BJ (cell line): ENCODE results near the gene STARD7. TPM values are rescaled to one million over a fixed set of nuclear protein-coding genes. Genes with fewer than 3 reads are reported as not detected.

ENCODE experiments used
- CTCF ChIA-PET: fragments of 350-600 bp; formaldehyde crosslinking; extraction: SDS; loops from one replicate; lab custom pipeline; 2021; ENCODE audit warnings: antibody characterized with exemption, inconsistent platforms; lab: Yijun Ruan, JAX
- POLR2A ChIA-PET: fragments of 300-600 bp; sonication (Branson Sonifier 250); formaldehyde crosslinking; extraction: SDS; loops from one replicate; lab custom pipeline; 2021; ENCODE audit warnings: antibody characterized with exemption; lab: Charles Lee
- DNase-seq: peaks from one replicate; pipeline ENCODE4 v3.0.0-alpha.2; 2011; ENCODE audit warnings: low read depth
- H3K27me3 ChIP-seq: 2 replicates; pipeline ENCODE4 v1.6.0; 2011; ENCODE audit warnings: low read length; ENCODE audit not compliant: control insufficient read depth, insufficient read depth
- H3K36me3 ChIP-seq: 2 replicates; pipeline ENCODE4 v1.5.1; 2011; ENCODE audit warnings: low read length; ENCODE audit not compliant: control insufficient read depth, insufficient read depth
- H3K4me3 ChIP-seq: 2 replicates; pipeline ENCODE4 v1.5.1; 2011; ENCODE audit warnings: low read depth, mild to moderate bottlenecking, control low read depth, low read length
- polyA plus RNA-seq: library from polyadenylated mRNA; depleted of rRNA; stranded (reverse); fragments of >200 nt; gene quantifications from 2 replicates; pipeline ENCODE4 v1.2.3, GENCODE V29; 2011
- TF ChIP-seq, protein P1 (sequence below): IDR thresholded peaks from 2 replicates; pipeline ENCODE4 v1.5.1; 2011; ENCODE audit warnings: low read depth, mild to moderate bottlenecking, control low read depth, inconsistent platforms, low read length, moderate library complexity; ENCODE audit not compliant: insufficient read depth

STARD7 gene
- polyA plus RNA-seq, 1 experiment = 56.1 TPM

DNA sequence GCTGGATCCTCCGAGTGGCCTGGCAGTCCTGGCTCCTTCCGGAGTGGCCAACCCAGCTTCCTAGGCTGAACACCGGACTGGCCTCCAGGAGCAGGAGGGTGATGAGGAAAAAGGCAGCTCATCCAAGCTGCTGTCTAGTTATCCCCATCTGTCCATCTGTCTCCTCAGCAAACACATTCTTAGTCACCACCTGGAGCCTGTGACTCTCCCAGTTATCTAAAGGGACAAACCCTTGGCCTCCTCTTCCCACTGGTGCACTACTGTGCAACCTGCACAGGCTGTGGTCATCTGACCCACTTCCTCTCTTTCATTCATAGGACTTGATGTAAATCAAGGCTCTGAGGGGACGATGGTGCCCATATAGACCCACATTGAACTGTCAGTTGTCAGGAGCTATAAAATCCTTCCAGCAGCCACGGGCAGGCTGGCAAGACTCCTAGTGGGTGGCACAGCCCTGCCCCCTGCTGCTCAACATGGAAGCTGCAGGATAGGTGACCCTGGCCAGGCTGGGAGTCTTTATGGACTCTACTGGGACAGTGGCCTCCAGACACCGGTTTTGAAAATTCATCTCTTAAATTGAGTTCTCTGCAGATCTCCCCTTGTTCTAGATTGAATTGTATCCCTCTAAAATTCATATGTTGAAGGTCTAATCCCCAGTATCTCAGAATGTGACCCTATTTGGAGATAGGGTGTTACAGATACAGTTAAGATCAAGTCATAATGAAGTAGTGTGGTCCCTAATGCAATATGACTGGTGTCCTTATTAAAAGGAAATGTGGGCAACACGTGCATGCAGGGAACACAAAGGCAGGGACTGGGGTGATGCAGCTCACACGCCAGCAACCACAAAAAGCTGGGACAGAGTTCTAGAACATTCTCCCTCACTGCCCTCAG, 34.1 kb downstream of the STARD7 start:
- Histone ChIP-seq H3K4me3 (no peak overlapping the region), H3K36me3 (no peaks in the 10 kb centered on the region), H3K27me3 (no peaks in the 10 kb centered on the region)
- DNase-seq = no peak
- CTCF ChIA-PET = interaction anchor here (0.8 to 4.3 kb wide), 32 partner anchors 9 to 490 kb away, joined by 3 to 121 read pairs (median 4); partner anchors contain the start of genes ASTL and STARD7
- POLR2A ChIA-PET = no interaction called here
- TF ChIP-seq, protein P1, sequence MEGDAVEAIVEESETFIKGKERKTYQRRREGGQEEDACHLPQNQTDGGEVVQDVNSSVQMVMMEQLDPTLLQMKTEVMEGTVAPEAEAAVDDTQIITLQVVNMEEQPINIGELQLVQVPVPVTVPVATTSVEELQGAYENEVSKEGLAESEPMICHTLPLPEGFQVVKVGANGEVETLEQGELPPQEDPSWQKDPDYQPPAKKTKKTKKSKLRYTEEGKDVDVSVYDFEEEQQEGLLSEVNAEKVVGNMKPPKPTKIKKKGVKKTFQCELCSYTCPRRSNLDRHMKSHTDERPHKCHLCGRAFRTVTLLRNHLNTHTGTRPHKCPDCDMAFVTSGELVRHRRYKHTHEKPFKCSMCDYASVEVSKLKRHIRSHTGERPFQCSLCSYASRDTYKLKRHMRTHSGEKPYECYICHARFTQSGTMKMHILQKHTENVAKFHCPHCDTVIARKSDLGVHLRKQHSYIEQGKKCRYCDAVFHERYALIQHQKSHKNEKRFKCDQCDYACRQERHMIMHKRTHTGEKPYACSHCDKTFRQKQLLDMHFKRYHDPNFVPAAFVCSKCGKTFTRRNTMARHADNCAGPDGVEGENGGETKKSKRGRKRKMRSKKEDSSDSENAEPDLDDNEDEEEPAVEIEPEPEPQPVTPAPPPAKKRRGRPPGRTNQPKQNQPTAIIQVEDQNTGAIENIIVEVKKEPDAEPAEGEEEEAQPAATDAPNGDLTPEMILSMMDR = peak; percentile 90

DNA sequence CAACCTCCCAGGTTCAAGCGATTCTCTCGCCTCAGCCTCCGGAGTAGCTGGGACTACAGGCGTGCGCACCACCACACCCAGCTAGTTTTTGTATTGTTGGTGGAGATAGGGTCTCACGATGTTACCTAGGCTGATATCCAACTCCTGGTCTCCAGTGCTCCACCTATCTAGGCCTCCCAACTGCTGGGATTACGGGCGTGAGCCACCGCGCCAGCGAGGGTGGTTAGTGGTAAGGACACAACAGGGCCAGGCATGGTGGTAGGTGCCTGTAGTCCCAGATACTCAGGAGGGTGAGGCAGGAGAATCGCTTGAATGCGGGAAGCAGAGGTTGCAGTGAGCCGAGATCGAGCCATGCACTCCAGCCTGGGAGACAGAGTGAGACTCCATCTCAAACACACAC, 36.8 kb downstream of the STARD7 start:
- no peak overlapping the region for H3K4me3 ChIP-seq
- TF ChIP-seq, protein P1 = no peak
- no peaks in the 10 kb centered on the region for H3K27me3 ChIP-seq
- ChIA-PET CTCF (no interaction called here), POLR2A (no interaction called here)
- DNase-seq = no peak
- no peaks in the 10 kb centered on the region for H3K36me3 ChIP-seq

GRCh38 chr2:96170626-96171025, 38.0 kb downstream of the STARD7 start:
- ChIA-PET CTCF (no interaction called here), POLR2A (no interaction called here)
- Histone ChIP-seq H3K4me3 (no peak overlapping the region), H3K27me3 (no peaks in the 10 kb centered on the region), H3K36me3 (no peaks in the 10 kb centered on the region)
- TF ChIP-seq, protein P1 = no peak
- DNase-seq = no peak

DNA sequence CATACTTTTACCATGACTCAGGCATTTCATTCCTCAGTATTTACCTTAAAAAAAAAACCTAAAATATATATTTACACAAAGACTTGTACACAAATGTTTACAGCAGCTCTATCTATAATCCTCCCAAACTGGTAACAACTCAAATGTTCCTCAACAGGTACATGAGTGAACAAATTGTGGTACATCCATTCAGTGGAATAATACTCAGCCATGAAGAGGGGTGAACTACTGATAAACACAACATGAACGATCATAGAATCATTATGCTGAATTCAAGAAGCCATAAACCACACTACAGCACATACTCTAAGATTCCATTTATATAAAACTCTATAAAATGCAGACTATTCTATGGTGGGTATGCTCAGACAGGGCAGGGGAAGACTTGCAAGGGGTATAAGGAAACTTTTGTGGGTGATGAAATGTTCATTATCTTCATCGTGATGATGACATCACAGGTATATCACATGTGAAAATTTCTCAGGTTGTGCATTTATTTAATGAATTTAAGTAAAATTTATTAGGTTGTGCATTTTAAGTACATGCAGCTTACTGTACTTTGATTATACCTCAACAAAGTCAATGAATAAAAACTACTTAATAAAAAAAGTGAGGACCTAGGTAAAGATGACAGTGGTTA, 38.6 kb downstream of the STARD7 start:
- ChIA-PET POLR2A (no interaction called here), CTCF (interaction anchor here (0.6 to 0.7 kb wide), 2 partner anchors 349 to 1016 kb away, joined by 3 read pairs; no protein-coding TSS in a partner anchor)
- Histone ChIP-seq H3K27me3 (no peaks in the 10 kb centered on the region), H3K36me3 (no peaks in the 10 kb centered on the region), H3K4me3 (no peak overlapping the region)
- TF ChIP-seq, protein P1 = no peak
- DNase-seq = no peak

DNA sequence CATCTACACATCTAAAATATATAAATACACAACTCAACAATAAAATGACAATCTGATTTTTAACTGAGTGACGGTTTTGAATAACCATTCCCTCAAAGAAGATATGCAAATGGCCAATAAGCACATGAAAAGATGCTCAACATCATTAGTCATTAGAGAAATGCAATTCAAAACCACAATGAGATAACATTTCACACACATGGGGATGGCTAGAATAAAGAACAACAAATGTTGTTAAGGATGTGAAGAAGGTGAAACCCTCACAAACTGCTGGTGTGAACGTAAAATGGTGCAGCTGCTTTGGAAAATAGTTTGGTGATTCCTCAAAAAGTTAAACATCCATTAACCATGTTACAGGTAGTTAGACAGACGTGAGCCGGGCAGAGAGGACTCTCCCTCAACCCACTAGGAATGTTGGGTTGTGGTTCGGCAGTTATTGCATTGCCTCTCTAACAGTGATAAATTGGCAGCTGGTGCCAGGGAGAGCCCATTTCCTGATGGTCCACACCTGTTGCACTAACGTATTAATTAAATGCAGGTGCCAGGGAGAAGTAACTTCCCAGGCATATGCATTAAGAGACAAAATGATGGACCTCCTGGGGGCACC, 41.1 kb downstream of the STARD7 start:
- ChIA-PET CTCF (interaction anchor here (1.5 to 1.6 kb wide), 2 partner anchors 29 to 175 kb away, joined by 3 to 4 read pairs; partner anchors contain the start of gene ASTL), POLR2A (no interaction called here)
- no peak overlapping the region for H3K4me3 ChIP-seq
- H3K36me3 ChIP-seq = no peaks in the 10 kb centered on the region
- no peak for DNase-seq
- TF ChIP-seq, protein P1 = no peak
- no peaks in the 10 kb centered on the region for H3K27me3 ChIP-seq
